ENCODE results near the gene RAD51B. TPM values are rescaled to one million over a fixed set of nuclear protein-coding genes. Genes with fewer than 3 reads are reported as not detected.
"Not testable (repeated sequence)": the region's sequence is repeated elsewhere in the genome, so short reads cannot be mapped to it uniquely, and the experiment has no call there.

RAD51B gene
- total RNA-seq, 1 experiment from 2014 or later, result 10.8 TPM

GRCh38 chr14:68020999-68021663 is 201.6 kb downstream of the RAD51B start:
- Histone ChIP-seq H3K4me1 (ENCODE audit: insufficient read depth, low read length) (peaks cover 18% of the 10 kb centered on the region), H3K4me2 (ENCODE audit: low read length) (no peak overlapping the region), H3K9ac (ENCODE audit: low read length) (no peak overlapping the region), H3F3A (ENCODE audit: low read length, unreplicated experiment) (no peaks in the 10 kb centered on the region), H3K36me3 (ENCODE audit: low read depth, low read length) (no peaks in the 10 kb centered on the region), H3K9me3 (ENCODE audit: low read length) (no peaks in the 10 kb centered on the region), H2AFZ (ENCODE audit: low read length) (no peak overlapping the region), H3K27me3 (ENCODE audit: low read length) (no peaks in the 10 kb centered on the region), H3K4me3 (ENCODE audit: low read length) (no peak overlapping the region), H3K79me2 (ENCODE audit: low read length) (no peaks in the 10 kb centered on the region), H3K27ac (ENCODE audit: low read length) (no peak overlapping the region), H4K20me1 (ENCODE audit: low read length) (no peaks in the 10 kb centered on the region), H3K9me2 (replicated peaks; ENCODE audit: low read length) (no peaks in the 10 kb centered on the region)
- ATAC-seq (no peak), DNase-seq (no peak)
- intact Hi-C loops (cut with micrococcal nuclease), result no loop called here
- ChIA-PET CTCF (no interaction called here), POLR2A (ENCODE audit: unreplicated experiment) (no interaction called here)
- no TSS peak for BruUV-seq (replicated peaks)
- no peak for TF ChIP-seq EZH2 (IDR thresholded peaks at IDR 0.05; ENCODE audit: low read length, unreplicated experiment)
- TF ChIP-seq EZH2phosphoT487 (IDR thresholded peaks at IDR 0.05; ENCODE audit: borderline replicate concordance, low read length), result no peak
- TF ChIP-seq, protein P1, sequence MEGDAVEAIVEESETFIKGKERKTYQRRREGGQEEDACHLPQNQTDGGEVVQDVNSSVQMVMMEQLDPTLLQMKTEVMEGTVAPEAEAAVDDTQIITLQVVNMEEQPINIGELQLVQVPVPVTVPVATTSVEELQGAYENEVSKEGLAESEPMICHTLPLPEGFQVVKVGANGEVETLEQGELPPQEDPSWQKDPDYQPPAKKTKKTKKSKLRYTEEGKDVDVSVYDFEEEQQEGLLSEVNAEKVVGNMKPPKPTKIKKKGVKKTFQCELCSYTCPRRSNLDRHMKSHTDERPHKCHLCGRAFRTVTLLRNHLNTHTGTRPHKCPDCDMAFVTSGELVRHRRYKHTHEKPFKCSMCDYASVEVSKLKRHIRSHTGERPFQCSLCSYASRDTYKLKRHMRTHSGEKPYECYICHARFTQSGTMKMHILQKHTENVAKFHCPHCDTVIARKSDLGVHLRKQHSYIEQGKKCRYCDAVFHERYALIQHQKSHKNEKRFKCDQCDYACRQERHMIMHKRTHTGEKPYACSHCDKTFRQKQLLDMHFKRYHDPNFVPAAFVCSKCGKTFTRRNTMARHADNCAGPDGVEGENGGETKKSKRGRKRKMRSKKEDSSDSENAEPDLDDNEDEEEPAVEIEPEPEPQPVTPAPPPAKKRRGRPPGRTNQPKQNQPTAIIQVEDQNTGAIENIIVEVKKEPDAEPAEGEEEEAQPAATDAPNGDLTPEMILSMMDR (conservative IDR thresholded peaks at IDR 0.05; ENCODE audit: low read depth, low read length), result no peak

GRCh38 chr14:68027276-68027675 is 207.7 kb downstream of the RAD51B start:
- H3K27me3 ChIP-seq (ENCODE audit: low read length), result no peaks in the 10 kb centered on the region
- H3K36me3 ChIP-seq (ENCODE audit: low read depth, low read length), result 0 out of 2 replicates have a peak, but pooled peaks cover 3% of the 10 kb centered on the region
- POLR2A ChIA-PET (ENCODE audit: unreplicated experiment), result no interaction called here
- no peak overlapping the region for H3K4me3 ChIP-seq (ENCODE audit: low read length)
- peaks cover 6% of the 10 kb centered on the region; the same call in 1 of the 2 replicates for H3K4me1 ChIP-seq (ENCODE audit: insufficient read depth, low read length)
- CTCF ChIA-PET, result no interaction called here
- no peak overlapping the region for H3K9ac ChIP-seq (ENCODE audit: low read length)
- no peaks in the 10 kb centered on the region for H3K9me3 ChIP-seq (ENCODE audit: low read length)
- DNase-seq (peak; percentile 25), ATAC-seq (no peak)
- no peak overlapping the region for H3K4me2 ChIP-seq (ENCODE audit: low read length)
- H4K20me1 ChIP-seq (ENCODE audit: low read length), result no peaks in the 10 kb centered on the region
- BruUV-seq (replicated peaks), result no TSS peak
- intact Hi-C loops (cut with micrococcal nuclease), result no loop called here
- H2AFZ ChIP-seq (ENCODE audit: low read length), result no peak overlapping the region
- no peak overlapping the region for H3K27ac ChIP-seq (ENCODE audit: low read length)
- H3F3A ChIP-seq (ENCODE audit: low read length, unreplicated experiment), result no peaks in the 10 kb centered on the region
- no peaks in the 10 kb centered on the region for H3K9me2 ChIP-seq (replicated peaks; ENCODE audit: low read length)
- no peak for TF ChIP-seq EZH2 (IDR thresholded peaks at IDR 0.05; ENCODE audit: low read length, unreplicated experiment)
- no peak for TF ChIP-seq EZH2phosphoT487 (IDR thresholded peaks at IDR 0.05; ENCODE audit: borderline replicate concordance, low read length)
- TF ChIP-seq, protein P1 (conservative IDR thresholded peaks at IDR 0.05; ENCODE audit: low read depth, low read length), result no peak
- H3K79me2 ChIP-seq (ENCODE audit: low read length), result no peaks in the 10 kb centered on the region

- DNase-seq, result no peak
- no peak overlapping the region for H2AFZ ChIP-seq (ENCODE audit: low read length)
- H3K9me2 ChIP-seq (replicated peaks; ENCODE audit: low read length), result no peaks in the 10 kb centered on the region
- H3F3A ChIP-seq (ENCODE audit: low read length, unreplicated experiment), result no peaks in the 10 kb centered on the region
- ATAC-seq, result no peak
- no peaks in the 10 kb centered on the region for H4K20me1 ChIP-seq (ENCODE audit: low read length)
- H3K9ac ChIP-seq (ENCODE audit: low read length), result no peak overlapping the region
- H3K4me2 ChIP-seq (ENCODE audit: low read length), result no peak overlapping the region
- TF ChIP-seq EZH2 (IDR thresholded peaks at IDR 0.05; ENCODE audit: low read length, unreplicated experiment) (no peak), EZH2phosphoT487 (IDR thresholded peaks at IDR 0.05; ENCODE audit: borderline replicate concordance, low read length) (no peak)
- TF ChIP-seq, protein P1 (conservative IDR thresholded peaks at IDR 0.05; ENCODE audit: low read depth, low read length), result no peak
- no peaks in the 10 kb centered on the region for H3K9me3 ChIP-seq (ENCODE audit: low read length)
- peaks cover 6% of the 10 kb centered on the region; the same call in 1 of the 2 replicates for H3K4me1 ChIP-seq (ENCODE audit: insufficient read depth, low read length)
- ChIA-PET POLR2A (ENCODE audit: unreplicated experiment) (no interaction called here), CTCF (no interaction called here)
- H3K4me3 ChIP-seq (ENCODE audit: low read length), result no peak overlapping the region
- H3K79me2 ChIP-seq (ENCODE audit: low read length), result no peaks in the 10 kb centered on the region
- intact Hi-C loops (cut with micrococcal nuclease), result no loop called here
- 0 out of 2 replicates have a peak, but pooled peaks cover 3% of the 10 kb centered on the region for H3K36me3 ChIP-seq (ENCODE audit: low read depth, low read length)
- no peaks in the 10 kb centered on the region for H3K27me3 ChIP-seq (ENCODE audit: low read length)
- BruUV-seq (replicated peaks), result no TSS peak
- no peak overlapping the region for H3K27ac ChIP-seq (ENCODE audit: low read length)
These were observed 208.5 kb downstream of the RAD51B start for GRCh38 chr14:68028075-68028474.

GRCh38 chr14:68031011-68031410 is 211.4 kb downstream of the RAD51B start:
- POLR2A ChIA-PET (ENCODE audit: unreplicated experiment); DNase-seq; H3K4me1 ChIP-seq (ENCODE audit: insufficient read depth, low read length); H3K4me2 ChIP-seq (ENCODE audit: low read length); CTCF ChIA-PET; H3K79me2 ChIP-seq (ENCODE audit: low read length); intact Hi-C loops (cut with micrococcal nuclease); H3K27me3 ChIP-seq (ENCODE audit: low read length); H3K27ac ChIP-seq (ENCODE audit: low read length); H3K9me3 ChIP-seq (ENCODE audit: low read length); ATAC-seq; H3K36me3 ChIP-seq (ENCODE audit: low read depth, low read length); H3F3A ChIP-seq (ENCODE audit: low read length, unreplicated experiment); H3K9ac ChIP-seq (ENCODE audit: low read length); H2AFZ ChIP-seq (ENCODE audit: low read length); H4K20me1 ChIP-seq (ENCODE audit: low read length); BruUV-seq (replicated peaks); H3K9me2 ChIP-seq (replicated peaks; ENCODE audit: low read length); H3K4me3 ChIP-seq (ENCODE audit: low read length): not testable (repeated sequence)

All from PC-3 (cell line).